IPS DF 19.7 (cell line): ENCODE results near the gene PNISR.

Experiments
- DNase-seq: peaks from one replicate; pipeline ENCODE4 v3.0.0-alpha.2; 2013; ENCODE audit warnings: low read depth, low spot score

PNISR gene

DNA sequence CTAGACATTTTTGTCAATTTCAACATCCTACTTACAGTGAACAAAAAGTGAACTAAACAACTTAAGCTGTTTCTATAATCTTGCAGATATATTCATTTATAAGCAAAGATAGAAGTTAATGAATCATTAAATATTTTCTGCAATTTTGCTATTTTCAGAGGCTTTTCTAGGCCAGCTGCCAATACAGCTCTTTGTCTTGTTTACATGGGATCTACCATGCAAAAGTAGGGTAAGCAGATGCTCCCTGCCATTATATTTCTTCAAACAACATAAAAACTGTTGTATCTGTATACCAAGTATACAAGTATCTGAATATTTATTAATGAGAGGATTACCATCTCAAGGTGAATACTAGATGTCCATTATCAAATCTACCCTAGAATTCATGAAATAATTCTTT, 15.4 kb downstream of the PNISR start:
- DNase-seq, result no peak

DNA sequence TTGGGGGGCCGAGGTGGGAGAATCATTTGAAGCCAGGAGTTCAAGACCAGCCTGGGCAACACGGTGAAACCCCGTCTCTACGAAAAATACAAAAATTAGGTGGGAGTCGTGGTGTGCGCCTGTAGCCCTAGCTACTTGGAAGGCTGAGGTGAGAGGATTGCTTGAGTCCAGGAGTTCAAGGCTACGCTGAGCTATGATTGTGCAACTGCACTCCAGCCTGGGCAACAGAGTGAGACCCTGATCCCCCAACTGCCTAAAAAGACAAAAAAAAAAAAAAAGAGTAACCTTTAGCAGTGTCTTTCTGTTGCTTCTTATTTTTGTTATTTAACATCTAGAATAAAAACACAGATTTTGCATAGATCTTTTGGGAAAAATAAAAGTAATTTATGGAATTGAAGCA, 18.0 kb downstream of the PNISR start:
- no peak for DNase-seq

DNA sequence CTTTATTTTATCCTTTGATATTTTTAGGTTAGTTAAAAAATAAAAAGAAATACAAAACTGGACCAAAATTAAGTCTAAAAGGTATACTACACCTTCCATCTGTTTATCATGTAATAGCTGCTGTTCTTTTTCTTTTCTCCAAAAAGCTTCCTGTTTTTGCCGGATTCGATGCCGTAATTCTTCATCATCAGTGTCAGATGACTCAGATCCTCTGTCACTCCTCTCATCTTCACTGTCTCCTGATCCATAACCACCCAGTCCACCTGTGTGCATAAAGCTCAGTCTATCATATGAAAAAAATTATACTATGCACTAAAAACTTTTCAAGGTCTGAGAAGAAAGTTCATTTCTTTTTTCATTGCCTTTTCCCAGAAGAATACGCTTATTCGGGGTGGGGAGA, 22.7 kb downstream of the PNISR start:
- no peak for DNase-seq

DNA sequence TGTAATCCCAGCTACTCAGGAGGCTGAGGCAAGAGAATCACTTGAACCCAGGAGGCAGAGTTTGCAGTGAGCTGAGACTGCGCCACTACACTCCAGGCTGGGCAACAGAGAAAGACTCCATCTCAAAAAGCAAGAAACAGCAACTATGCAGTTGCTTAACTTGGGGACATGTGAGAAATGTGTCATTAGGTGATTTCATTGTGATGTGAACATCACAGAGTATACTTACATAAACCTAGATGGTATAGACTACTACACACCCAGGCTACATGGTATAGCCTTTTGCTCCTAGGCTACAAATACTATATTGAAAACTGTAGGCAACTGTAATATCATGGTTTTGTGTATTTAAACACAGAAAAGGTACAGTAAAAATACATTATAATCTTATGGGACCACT, 27.8 kb downstream of the PNISR start:
- DNase-seq, result no peak

DNA sequence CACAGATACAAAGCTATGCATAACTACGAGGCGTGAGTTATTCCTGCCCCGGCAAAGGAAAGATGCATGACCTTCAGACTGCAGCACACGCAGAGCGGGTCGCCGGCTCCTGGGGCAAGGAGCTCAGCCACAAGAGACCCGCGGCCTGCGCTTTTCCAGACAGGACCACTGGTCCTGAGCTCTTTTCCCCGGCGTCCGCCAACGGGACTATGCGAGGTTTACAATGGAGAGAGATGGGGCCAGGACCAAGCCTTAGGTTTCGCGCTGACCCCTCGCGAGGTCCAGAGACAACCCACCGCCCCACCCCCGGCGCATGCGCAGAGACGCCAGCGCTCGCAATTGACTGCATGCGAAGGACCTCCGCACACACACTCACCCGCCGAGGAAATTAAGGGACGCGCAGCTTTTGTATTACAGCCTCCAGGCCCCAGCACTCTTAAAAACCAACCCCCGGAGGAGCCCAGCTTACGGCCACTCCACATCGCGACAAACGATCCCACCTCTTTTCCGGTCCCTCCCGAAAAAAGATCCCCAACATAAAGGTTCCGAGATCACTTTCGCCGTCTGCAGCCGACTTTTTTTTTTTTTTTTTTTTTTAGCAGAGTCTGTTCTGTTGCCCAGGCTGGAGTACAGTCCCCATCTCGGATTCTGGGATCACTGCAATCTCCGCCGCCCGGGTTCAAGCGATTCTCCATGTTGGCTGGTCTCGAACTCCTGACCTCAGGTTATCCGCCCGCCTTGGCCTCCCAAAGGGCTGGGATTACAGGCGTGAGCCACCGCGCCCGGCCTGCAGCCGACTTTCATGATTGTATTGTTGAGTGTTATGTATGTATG, 31.2 kb downstream of the PNISR start, which contains the start of gene COQ3:
TSS of gene COQ3 (minus strand) at position 498 of the 834 bp plus-strand sequence. CDS start at position 482, 16 bp downstream.
- peak; percentile 73 for DNase-seq

DNA sequence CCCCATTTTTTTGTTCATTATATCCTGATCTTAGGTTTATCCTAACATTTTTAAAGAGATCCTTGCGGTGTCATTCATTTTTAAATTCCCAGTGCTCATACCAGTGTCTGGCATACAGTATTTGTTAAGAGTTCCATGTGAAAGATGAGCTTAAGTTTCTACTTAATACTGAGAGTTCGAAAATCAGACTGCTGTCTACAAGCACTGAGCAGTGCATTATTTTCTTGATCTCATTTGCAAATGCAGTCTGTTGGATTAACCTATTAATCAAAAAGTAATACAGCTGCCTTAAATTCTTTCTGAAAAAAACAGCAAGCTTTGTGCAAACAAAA, 31.8 kb downstream of the PNISR start:
- no peak for DNase-seq

DNA sequence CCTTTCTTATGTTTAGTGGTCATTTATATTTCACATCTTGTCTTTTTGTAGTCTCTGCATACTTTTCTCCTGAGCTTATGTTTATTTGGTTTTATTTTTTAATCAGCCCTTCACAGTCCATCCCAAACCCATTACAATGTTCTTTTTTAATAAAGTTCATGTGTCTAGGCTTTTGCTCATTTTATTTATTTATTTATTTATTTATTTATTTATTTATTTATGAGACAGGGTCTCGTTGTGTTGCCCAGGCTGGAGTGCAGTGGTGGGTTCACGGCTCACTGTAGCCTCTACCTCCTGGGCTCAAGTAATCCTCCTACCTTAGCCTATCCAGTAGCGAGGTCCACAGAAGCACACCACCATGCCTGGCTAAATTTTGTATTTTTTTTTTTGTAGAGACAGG, 34.2 kb downstream of the PNISR start:
- DNase-seq, result no peak

DNA sequence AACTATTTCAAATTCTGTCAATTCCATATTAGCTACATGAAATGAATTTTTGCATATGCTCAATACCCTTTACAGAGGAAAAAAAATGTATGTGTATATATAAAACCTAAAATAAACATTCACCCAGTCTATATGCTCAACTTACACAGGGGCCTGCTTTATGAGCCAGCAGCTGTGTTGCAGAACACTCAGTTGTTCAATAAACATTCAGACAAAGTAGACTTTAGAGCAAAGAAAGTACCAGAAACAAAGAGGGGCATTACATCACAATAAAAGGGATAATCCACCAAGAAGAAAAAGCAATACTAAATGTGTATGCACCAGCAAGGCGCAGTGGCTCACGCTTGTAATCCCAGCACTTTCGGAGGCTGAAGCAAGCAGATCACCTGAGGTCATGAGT, 40.6 kb downstream of the PNISR start:
- no peak for DNase-seq

DNA sequence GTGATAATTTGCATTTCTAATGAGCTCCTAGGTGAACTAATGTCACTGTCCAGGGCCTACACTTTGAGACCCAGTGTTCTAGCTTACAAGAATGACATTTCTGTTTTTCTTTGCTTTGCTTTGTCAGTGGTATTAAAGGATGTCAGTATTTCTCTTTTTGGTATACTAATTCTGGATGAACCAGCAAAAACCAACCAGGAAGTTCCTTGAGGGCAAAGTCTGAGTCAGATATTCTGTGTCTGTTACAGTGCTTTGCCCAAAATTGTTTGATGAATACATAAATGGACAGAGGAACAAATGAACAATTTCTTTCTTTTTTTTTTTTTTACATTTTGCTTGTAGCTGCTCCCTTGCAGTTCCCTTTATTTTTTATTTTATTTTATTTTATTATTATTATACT, 46.5 kb downstream of the PNISR start:
- no peak for DNase-seq

DNA sequence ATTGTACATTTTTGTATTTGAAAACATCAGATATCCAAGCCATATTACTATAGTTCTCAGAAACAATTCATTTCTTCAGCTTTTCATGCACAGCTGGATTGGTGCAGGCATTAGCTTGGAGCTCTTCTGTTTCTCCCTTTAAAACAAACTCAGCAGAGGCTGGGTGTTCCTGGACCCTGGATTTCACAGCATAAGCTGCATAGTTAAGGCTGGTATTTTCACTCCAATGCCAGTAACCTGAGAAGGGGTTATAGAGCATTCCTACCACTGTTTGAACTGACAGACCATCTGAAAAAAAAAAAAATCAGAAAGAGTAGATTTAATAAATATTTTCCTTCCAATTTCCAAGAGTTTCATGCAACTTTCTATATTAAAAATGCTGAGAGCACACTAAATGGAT, 55.6 kb downstream of the PNISR start:
- DNase-seq, result no peak

DNA sequence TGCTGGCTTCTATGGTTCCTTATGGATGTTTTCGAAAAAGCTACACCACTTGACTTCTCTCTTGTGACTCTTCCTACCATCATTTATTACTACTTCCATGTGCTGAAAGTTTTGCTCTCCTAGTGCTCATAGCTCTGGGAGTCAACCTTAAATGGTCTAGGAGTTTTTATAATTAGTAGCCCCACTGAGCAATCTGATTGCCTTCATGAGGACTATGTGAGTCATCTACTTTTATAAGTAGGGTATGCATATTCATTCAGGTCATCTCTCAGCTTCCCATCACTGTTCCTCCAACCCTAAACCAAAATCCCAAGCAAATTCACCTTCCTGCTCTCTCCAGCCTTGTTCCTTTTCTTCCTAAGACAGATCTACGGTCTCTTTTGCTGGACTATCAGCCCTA, 58.3 kb downstream of the PNISR start:
- no peak for DNase-seq

DNA sequence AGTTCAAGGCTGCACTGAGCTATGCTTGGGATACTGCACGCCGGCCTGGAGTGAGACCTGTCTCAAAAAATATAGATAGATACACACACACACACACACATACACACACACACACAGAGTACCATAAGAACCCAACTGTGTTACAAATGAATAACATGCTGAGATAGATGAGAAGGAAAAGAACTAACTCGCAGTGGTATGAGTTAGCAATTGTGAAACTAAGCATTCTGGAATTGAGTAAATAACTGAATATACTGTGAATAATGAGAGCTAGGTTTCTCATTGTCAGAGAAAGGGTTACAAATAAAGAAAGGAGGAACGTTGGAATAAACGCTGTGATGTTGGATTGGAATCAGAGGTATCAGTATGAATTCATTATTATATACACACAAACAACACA, 61.1 kb downstream of the PNISR start:
- DNase-seq, result no peak

DNA sequence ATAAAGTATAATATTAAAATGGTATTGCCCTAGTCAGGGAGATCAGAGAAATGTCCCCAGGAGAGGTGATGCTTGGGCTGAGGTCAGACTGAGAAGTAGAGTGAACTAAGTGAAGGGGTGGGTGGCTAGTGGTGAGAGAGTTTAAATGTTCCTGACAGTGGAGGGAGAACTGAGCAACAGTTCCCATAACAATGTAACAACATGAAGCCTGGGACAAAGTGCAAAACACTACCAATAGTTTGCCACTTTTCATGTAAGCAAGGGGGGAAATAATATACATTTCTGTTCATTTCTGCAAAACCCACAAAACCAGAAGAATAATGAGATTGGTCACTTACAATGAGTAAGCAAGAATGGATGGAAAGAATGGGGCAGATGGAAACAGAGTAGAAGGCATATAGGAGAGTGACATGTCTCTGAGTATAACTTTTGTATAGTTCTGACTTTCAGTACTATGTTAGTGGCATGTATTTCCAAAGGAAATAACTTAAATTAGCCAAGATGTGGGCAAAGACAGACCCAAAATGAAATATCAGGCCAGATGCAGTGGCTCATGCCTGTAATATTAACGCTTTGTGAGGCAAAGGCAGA, 62.3 kb downstream of the PNISR start:
- no peak for DNase-seq

DNA sequence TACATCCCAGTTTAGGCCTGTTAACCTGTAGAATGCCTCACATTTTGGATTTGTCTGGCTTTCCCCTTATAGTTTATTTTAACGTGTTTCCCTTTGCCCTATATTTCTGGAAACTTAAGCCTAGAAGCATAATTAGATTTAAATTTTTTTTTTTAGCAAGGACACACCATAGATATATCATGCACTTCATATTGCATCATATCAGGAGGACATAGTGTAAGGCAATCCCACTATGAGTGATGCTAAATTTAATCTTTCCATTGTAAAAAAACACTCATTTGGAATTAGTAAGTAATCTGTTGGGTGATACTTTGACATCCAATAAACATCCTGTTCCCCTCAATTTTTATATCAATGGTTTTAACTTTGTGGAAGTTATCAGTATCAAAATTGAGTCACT, 65.3 kb downstream of the PNISR start:
- no peak for DNase-seq

DNA sequence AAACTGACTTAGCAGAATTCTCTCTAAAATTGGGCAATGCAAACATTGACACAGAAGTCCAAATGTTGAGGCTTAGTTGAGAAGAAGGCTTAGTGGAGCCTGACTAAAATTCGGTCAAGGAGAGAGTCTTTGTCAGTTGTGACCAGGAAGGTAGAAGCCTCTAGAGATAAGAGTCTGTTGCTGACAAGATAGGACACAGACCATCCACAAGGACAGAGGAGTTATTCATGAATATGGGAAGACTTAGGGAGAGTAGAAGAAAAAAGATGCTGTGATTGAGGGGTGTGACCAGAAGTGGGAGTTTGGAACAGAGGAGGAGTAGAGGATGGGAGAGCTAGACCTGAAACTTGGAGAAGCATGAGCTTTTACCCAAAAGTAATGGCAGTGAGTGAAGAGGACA, 68.5 kb downstream of the PNISR start:
- DNase-seq, result no peak

DNA sequence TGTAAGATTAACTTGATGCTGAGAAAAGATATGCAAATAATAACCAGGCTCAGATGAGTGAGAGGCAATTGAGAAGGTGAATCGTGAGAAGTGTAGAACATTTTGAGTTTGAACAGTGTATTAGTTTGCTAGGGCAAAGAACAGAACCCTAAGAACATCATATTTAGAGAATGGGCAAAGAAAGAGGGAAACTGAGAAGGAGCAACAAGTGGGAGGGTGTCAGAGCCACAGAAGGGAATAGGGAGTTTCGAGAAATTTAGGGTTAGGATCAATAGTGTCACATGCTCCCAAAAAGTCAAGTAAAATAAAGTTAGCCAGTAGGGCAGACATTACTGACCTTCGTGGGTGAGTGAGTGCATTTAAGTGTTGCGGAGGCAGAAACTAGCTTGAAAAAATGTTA, 70.1 kb downstream of the PNISR start:
- no peak for DNase-seq

DNA sequence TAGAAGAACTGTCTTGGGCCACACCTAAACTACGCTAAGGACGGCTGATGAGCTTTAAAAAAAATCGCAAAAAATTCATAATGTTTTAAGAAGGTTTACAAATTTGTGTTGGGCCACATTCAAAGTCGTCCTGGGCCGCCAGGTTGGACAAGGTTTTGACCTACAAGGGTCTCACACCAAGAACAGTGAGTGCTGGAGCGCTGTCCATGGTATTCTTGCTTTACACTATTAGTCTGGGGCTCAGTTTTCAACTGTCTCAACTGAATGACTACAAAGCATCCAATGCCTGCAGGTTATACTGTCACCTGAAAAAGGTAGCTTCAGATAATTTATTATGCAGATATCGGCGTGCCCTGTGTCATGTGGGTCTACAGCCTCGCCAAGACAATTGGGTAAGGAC, 72.0 kb downstream of the PNISR start:
- no peak for DNase-seq

DNA sequence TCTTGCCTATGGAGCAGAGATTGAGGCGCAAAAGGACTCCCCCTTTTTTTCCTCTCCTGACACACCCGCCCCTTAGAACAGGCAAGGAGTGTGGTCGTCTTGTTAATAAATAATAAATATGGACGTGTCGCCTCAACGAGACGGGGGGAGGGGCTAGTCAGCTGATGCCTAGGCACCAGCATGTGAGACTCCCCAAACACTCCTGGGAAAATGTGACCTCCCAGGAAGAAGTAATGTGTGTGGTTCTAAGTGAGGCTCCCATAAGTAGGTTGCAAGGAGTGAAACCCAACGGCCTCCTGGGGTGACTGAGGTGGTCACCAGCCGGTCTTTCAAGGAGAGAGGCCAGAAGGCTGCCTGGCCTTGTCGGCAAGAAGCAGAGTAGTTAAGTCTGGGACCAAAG, 74.5 kb downstream of the PNISR start:
- DNase-seq, result no peak

DNA sequence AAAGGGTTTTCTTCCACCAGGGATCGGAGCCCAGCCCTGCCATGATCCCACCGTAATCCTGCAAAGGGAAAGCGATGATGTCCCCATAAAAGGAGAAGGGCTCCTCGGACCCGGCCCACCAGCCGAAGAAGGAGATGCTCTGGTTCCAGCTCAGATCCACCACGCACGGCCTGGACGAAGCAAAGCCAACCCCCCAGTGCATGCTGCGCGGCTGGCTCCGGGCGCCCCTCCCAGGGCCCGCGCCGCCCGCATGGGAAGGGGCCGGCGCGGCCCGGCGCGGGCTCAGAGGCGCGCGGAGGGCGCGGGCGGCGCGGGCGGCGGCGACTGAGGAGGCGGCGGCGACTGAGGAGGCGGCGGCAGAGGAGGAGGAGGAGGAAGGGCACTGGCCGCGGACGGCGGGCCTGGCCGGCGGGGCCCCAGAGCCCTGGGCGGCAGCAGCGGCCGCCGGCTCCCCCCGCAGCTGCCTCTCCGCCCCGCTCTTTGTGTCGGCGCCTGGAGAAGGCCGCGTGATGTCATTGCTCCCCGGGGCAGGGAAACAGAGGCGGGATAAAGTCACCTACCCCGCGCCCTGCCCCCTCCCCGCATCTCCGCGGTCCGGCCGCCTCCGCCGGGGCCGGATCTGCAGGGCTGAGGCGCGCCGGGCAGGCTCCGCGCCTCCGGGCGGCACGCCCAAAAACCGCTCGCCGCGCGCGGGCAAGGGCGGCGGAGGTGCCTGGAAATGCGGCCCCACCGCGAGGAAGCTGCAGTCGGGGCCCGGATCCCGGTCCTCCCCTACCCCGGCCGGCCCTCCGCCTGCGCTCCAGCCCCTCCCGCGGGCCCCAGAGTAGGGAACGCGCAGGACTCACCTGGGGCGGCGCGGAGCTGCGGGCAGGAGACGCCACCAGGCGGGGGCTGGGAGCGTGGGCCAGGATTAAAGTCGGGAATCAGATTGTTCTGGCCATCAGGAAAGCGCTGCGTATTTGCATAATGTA, 75.7 kb downstream of the PNISR start, which contains the start of gene FAXC:
TSS of gene FAXC (minus strand) at position 504 of the 971 bp plus-strand sequence. CDS start at position 202, 302 bp downstream.
- no peak for DNase-seq

DNA sequence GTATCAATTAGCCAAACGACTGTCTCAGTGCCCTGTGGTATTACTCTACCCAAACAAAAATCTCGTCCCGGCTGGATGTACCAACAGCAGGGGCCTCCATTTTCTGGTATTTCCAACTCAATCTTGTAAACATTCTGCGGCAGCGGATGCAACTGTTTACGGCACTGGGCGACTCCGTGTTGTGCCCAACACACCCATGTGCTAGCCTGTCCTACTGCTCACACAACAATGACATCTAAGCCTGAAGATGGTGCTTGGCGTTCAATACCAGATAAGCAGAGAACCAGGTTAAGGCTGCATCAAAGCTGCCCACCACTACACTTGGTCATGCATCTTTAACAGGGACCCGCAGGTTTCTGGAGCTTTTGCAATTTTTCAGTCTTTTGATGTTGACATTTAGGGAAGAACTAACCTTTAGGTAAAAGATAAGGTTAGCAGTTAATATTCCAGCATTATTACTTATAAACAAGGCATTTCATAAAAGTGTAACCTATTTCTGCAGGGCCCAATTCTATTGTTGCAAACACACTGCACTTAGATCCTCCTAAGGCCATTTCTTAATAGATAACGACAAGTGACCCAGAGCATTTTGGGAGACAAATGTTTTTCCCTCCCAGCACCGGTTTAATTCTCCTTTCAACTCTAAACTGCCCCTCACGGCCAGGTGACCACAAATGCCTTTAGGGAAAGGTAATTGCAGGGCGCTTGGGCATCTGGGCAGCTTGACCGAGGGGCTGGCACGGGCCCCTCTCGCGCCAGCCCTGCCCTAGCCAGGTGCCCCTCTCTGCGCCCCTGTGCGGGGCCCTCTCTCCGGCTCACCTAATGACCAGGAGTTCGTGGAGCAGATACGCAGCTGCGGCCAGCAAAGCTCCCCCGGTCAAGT, 76.6 kb downstream of the PNISR start:
- DNase-seq, result no peak
